Panc1 (cell line): ENCODE results near the gene FYN. TPM values are rescaled to one million over a fixed set of nuclear protein-coding genes. Genes with fewer than 3 reads are reported as not detected.

ENCODE experiments used
- ATAC-seq: fragments of 200-7000 bp; cut with Tn5 transposase; 2 replicates; pipeline ENCODE4 v1.9.1; 2020; ENCODE audit warnings: mild to moderate bottlenecking, moderate library complexity
- BruUV-seq: library from RNA; stranded (reverse); fragments of 400-500 nt; replicated peaks from 2 replicates; lab custom pipeline; 2021; lab: Mats Ljungman, UMichigan
- CTCF ChIA-PET: fragments of 300-600 bp; sonication (Branson Sonifier 250); formaldehyde crosslinking; loops from one replicate; lab custom pipeline; 2022; ENCODE audit warnings: antibody characterized with exemption; lab: Charles Lee
- POLR2A ChIA-PET: fragments of 300-600 bp; sonication (Branson Sonifier 250); formaldehyde crosslinking; loops from one replicate; lab custom pipeline; 2022; ENCODE audit warnings: antibody characterized with exemption; lab: Charles Lee
- DNase-seq: peaks from one replicate; pipeline ENCODE4 v3.0.0-alpha.2; 2010; ENCODE audit warnings: low read depth, low spot score
- H3K27ac ChIP-seq: 2 replicates; pipeline ENCODE4 v1.5.1; 2011; ENCODE audit warnings: mild to moderate bottlenecking, low read length, inconsistent platforms
- H3K27me3 ChIP-seq: fragments of 200-500 bp; sonication (Bioruptor generic); 2 replicates; pipeline ENCODE4 v1.6.0; 2014; ENCODE audit warnings: low read length, inconsistent platforms; ENCODE audit not compliant: control insufficient read depth, insufficient read depth
- H3K36me3 ChIP-seq: fragments of 200-500 bp; sonication (Bioruptor generic); 2 replicates; pipeline ENCODE4 v1.5.1; 2014; ENCODE audit warnings: inconsistent platforms, mild to moderate bottlenecking, low read length, moderate library complexity; ENCODE audit not compliant: control insufficient read depth, insufficient read depth
- H3K4me1 ChIP-seq: 2 replicates; pipeline ENCODE4 v1.5.1; 2011; ENCODE audit warnings: inconsistent platforms, mild to moderate bottlenecking, low read length, moderate library complexity; ENCODE audit not compliant: control insufficient read depth, insufficient read depth
- H3K4me3 ChIP-seq, 2 experiments: 2 replicates each; pipeline ENCODE4 v1.5.1; 2011 to 2012; ENCODE audit warnings: low read depth in 2 of 2, low read length in 2 of 2, mild to moderate bottlenecking in 2 of 2, inconsistent platforms in 1 of 2, moderate library complexity in 1 of 2
- H3K9me3 ChIP-seq: fragments of 200-500 bp; sonication (Bioruptor generic); 2 replicates; pipeline ENCODE4 v1.5.1; 2014; ENCODE audit warnings: low read depth, mild to moderate bottlenecking, inconsistent platforms, low read length, moderate library complexity; ENCODE audit not compliant: control insufficient read depth, insufficient read depth
- POLR2AphosphoS5 ChIP-seq: IDR thresholded peaks from 2 replicates; pipeline ENCODE4 v1.6.1; 2012; ENCODE audit warnings: mild to moderate bottlenecking, low read depth, low read length, moderate library complexity
- SIN3A ChIP-seq: IDR thresholded peaks from 2 replicates; pipeline ENCODE4 v1.6.1; 2012; ENCODE audit warnings: low read depth, mild to moderate bottlenecking, low read length, moderate library complexity, borderline replicate concordance; ENCODE audit not compliant: insufficient read depth
- TCF7L2 ChIP-seq: IDR thresholded peaks from 2 replicates; pipeline ENCODE4 v1.6.1; 2011; ENCODE audit warnings: mild to moderate bottlenecking, low read depth, low read length, inconsistent platforms
- in situ Hi-C: cut with HindIII; loops from 2 replicates; pipeline ENCODE4 v1.10.0; 2016; ENCODE audit warnings: low sequenced_read_pairs, low pct_unique_long_range_greater_than_20kb
- intact Hi-C: fragments of 100-400 bp; cut with micrococcal nuclease; formaldehyde crosslinking; loops from one replicate; pipeline ENCODE4 v1.10.0; 2022; ENCODE audit not compliant: unreplicated experiment
- total RNA-seq: library from RNA; stranded (reverse); gene quantifications from one replicate; pipeline ENCODE4 v1.2.1, GENCODE V29; 2021; ENCODE audit not compliant: unreplicated experiment
- TF ChIP-seq, protein P1 (sequence below): fragments of 450-650 bp; IDR thresholded peaks from 2 replicates; pipeline ENCODE4 v1.5.1; 2017; ENCODE audit warnings: mild to moderate bottlenecking
- TF ChIP-seq, protein P2 (sequence below), 2 experiments: IDR thresholded peaks; 2 replicates each; pipeline ENCODE4 v1.6.1; 2011 to 2012; ENCODE audit warnings: low read depth in 2 of 2, control low read depth in 1 of 2, low read length in 1 of 2, mild to moderate bottlenecking in 1 of 2, moderate library complexity in 1 of 2; ENCODE audit not compliant: insufficient read depth in 1 of 2

The FYN gene
- total RNA-seq, 1 experiment from 2014 or later, result 4.2 TPM

- no peaks in the 10 kb centered on the region for H3K4me1 ChIP-seq
- no TSS peak for BruUV-seq
- DNase-seq (no peak), ATAC-seq (no peak)
- in situ Hi-C loops, result no loop called here
- POLR2A ChIA-PET, result no interaction called here
- intact Hi-C loops, result loop anchor here (10.0 kb wide), 1 partner anchor 399 kb away; a partner anchor contains a TSS
- H3K9me3 ChIP-seq, result no peaks in the 10 kb centered on the region
- H3K27ac ChIP-seq, result no peak overlapping the region
- H3K4me3 ChIP-seq, result no peak overlapping the region
- H3K27me3 ChIP-seq, result no peaks in the 10 kb centered on the region
- H3K36me3 ChIP-seq, result no peaks in the 10 kb centered on the region
- TF ChIP-seq SIN3A (no peak), POLR2AphosphoS5 (no peak), TCF7L2 (no peak)
- TF ChIP-seq, protein P1, sequence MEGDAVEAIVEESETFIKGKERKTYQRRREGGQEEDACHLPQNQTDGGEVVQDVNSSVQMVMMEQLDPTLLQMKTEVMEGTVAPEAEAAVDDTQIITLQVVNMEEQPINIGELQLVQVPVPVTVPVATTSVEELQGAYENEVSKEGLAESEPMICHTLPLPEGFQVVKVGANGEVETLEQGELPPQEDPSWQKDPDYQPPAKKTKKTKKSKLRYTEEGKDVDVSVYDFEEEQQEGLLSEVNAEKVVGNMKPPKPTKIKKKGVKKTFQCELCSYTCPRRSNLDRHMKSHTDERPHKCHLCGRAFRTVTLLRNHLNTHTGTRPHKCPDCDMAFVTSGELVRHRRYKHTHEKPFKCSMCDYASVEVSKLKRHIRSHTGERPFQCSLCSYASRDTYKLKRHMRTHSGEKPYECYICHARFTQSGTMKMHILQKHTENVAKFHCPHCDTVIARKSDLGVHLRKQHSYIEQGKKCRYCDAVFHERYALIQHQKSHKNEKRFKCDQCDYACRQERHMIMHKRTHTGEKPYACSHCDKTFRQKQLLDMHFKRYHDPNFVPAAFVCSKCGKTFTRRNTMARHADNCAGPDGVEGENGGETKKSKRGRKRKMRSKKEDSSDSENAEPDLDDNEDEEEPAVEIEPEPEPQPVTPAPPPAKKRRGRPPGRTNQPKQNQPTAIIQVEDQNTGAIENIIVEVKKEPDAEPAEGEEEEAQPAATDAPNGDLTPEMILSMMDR, result no peak
- TF ChIP-seq, protein P2, sequence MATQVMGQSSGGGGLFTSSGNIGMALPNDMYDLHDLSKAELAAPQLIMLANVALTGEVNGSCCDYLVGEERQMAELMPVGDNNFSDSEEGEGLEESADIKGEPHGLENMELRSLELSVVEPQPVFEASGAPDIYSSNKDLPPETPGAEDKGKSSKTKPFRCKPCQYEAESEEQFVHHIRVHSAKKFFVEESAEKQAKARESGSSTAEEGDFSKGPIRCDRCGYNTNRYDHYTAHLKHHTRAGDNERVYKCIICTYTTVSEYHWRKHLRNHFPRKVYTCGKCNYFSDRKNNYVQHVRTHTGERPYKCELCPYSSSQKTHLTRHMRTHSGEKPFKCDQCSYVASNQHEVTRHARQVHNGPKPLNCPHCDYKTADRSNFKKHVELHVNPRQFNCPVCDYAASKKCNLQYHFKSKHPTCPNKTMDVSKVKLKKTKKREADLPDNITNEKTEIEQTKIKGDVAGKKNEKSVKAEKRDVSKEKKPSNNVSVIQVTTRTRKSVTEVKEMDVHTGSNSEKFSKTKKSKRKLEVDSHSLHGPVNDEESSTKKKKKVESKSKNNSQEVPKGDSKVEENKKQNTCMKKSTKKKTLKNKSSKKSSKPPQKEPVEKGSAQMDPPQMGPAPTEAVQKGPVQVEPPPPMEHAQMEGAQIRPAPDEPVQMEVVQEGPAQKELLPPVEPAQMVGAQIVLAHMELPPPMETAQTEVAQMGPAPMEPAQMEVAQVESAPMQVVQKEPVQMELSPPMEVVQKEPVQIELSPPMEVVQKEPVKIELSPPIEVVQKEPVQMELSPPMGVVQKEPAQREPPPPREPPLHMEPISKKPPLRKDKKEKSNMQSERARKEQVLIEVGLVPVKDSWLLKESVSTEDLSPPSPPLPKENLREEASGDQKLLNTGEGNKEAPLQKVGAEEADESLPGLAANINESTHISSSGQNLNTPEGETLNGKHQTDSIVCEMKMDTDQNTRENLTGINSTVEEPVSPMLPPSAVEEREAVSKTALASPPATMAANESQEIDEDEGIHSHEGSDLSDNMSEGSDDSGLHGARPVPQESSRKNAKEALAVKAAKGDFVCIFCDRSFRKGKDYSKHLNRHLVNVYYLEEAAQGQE (IDR thresholded peaks at IDR 0.05; ENCODE audit: insufficient read depth in 1 of 2, low read depth in 2 of 2, low read length in 1 of 2), result no peak
- CTCF ChIA-PET, result interaction anchor here (0.7 kb wide), 1 partner anchor 710 kb away, joined by 3 read pairs; no protein-coding TSS in a partner anchor
Observed at GRCh38 chr6:111653979-111654378, 219.3 kb downstream of the FYN start.

DNA sequence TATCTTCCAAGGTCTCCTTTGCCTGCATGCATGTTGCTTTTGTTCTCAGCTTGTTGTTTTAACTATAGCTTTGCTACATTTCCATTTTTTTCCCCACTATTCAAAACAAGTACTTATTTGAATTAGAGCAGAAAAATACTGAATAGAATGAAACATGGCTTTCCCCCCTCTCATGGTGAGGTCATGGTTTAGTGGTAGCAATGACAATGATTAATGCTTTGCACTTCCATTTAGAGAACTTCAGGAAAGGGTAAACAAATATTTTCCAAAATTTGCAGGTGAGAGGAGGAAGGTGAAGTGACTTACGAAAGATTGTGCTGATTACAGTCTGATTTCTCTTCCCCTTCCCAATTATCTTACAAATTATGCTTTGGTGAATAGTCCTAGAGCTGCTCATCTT is 219.8 kb downstream of the FYN start:
- no peak for DNase-seq
- POLR2A ChIA-PET, result no interaction called here
- Histone ChIP-seq H3K9me3 (no peaks in the 10 kb centered on the region), H3K27me3 (no peaks in the 10 kb centered on the region), H3K36me3 (no peaks in the 10 kb centered on the region), H3K27ac (no peak overlapping the region), H3K4me3 (no peak overlapping the region), H3K4me1 (no peaks in the 10 kb centered on the region)
- CTCF ChIA-PET, result interaction anchor here (0.7 kb wide), 1 partner anchor 709 kb away, joined by 3 read pairs; no protein-coding TSS in a partner anchor
- intact Hi-C loops (loop anchor here (10.0 kb wide), 1 partner anchor 399 kb away; a partner anchor contains a TSS), in situ Hi-C loops (no loop called here)
- ATAC-seq, result no peak
- TF ChIP-seq, protein P2 (IDR thresholded peaks at IDR 0.05; ENCODE audit: insufficient read depth in 1 of 2, low read depth in 2 of 2, low read length in 1 of 2), result no peak
- TF ChIP-seq, protein P1, result no peak
- TF ChIP-seq TCF7L2 (no peak), POLR2AphosphoS5 (no peak), SIN3A (no peak)
- no TSS peak for BruUV-seq
